Measurements from ENCODE around the gene CSNK1E. TPM values are rescaled to one million over a fixed set of nuclear protein-coding genes. Genes with fewer than 3 reads are reported as not detected.
A peak's percentile ranks its signal among the peaks of the same experiment; 100 is the strongest.

The CSNK1E gene
- total RNA-seq, 4 donors from 2014 or later: 112 to 246 (median 160) TPM

GRCh38 chr22:38305471-38306448 is 11.5 kb downstream of the CSNK1E start:
- Histone ChIP-seq H3K27ac (peak overlapping the region; percentile 75), H3K36me3 (peaks cover 43% of the 10 kb centered on the region), H3K9me3 (no peaks in the 10 kb centered on the region), H3K4me1 (peaks cover 78% of the 10 kb centered on the region), H3K4me3 (peak overlapping the region; percentile 15), H3K27me3 (no peaks in the 10 kb centered on the region)
- TF ChIP-seq POLR2A (IDR thresholded peaks at IDR 0.05) (no peak), POLR2AphosphoS5 (IDR thresholded peaks at IDR 0.05) (no peak), EP300 (IDR thresholded peaks at IDR 0.05) (no peak), CTCF (IDR thresholded peaks at IDR 0.05) (no peak)
- 22% methylated on average over 16 of the region's 16 CpGs for WGBS
- DNase-seq (ENCODE audit: low spot score in 2 of 2): no peak

GRCh38 chr22:38304526-38304925 is 12.7 kb downstream of the CSNK1E start:
- DNase-seq (ENCODE audit: low spot score in 2 of 2): no peak
- peaks cover 78% of the 10 kb centered on the region for H3K4me1 ChIP-seq
- WGBS: 75% methylated on average over 13 of the region's 13 CpGs
- no peak overlapping the region for H3K4me3 ChIP-seq
- TF ChIP-seq POLR2AphosphoS5 (IDR thresholded peaks at IDR 0.05) (peak in 1 of 3 donors; percentile 44), EP300 (IDR thresholded peaks at IDR 0.05) (no peak), POLR2A (IDR thresholded peaks at IDR 0.05) (no peak), CTCF (IDR thresholded peaks at IDR 0.05) (peak; percentile 2 to 37)
- no peaks in the 10 kb centered on the region for H3K9me3 ChIP-seq
- H3K27ac ChIP-seq: peak overlapping the region; percentile 6
- H3K27me3 ChIP-seq: no peaks in the 10 kb centered on the region
- H3K36me3 ChIP-seq: peaks cover 56% of the 10 kb centered on the region

- H3K4me1 ChIP-seq: peaks cover 76% of the 10 kb centered on the region
- no peak for TF ChIP-seq EP300 (IDR thresholded peaks at IDR 0.05)
- no peak for TF ChIP-seq POLR2A (IDR thresholded peaks at IDR 0.05)
- TF ChIP-seq POLR2AphosphoS5 (IDR thresholded peaks at IDR 0.05): no peak
- no peak for TF ChIP-seq CTCF (IDR thresholded peaks at IDR 0.05)
- peak overlapping the region; percentile 6 for H3K27ac ChIP-seq
- H3K4me3 ChIP-seq: no peak overlapping the region
- WGBS: 70% methylated on average over 5 of the region's 5 CpGs
- no peak for DNase-seq (ENCODE audit: low spot score in 2 of 2)
- no peaks in the 10 kb centered on the region for H3K9me3 ChIP-seq
- H3K36me3 ChIP-seq: peaks cover 59% of the 10 kb centered on the region
- H3K27me3 ChIP-seq: no peaks in the 10 kb centered on the region
Observed at GRCh38 chr22:38303974-38304373, 13.3 kb downstream of the CSNK1E start.

GRCh38 chr22:38302906-38303305 is 14.3 kb downstream of the CSNK1E start:
- TF ChIP-seq CTCF (IDR thresholded peaks at IDR 0.05): no peak
- no peak for TF ChIP-seq POLR2AphosphoS5 (IDR thresholded peaks at IDR 0.05)
- no peak for TF ChIP-seq POLR2A (IDR thresholded peaks at IDR 0.05)
- no peak for TF ChIP-seq EP300 (IDR thresholded peaks at IDR 0.05)
- Histone ChIP-seq H3K27me3 (no peaks in the 10 kb centered on the region), H3K9me3 (no peaks in the 10 kb centered on the region), H3K4me3 (no peak overlapping the region), H3K36me3 (peaks cover 63% of the 10 kb centered on the region), H3K27ac (no peak overlapping the region), H3K4me1 (peaks cover 78% of the 10 kb centered on the region)
- DNase-seq (ENCODE audit: low spot score in 2 of 2): no peak
- 93% methylated on average over 16 of the region's 19 CpGs for WGBS

- no peak for DNase-seq (ENCODE audit: low spot score in 2 of 2)
- WGBS: 90% methylated on average over 3 of the region's 3 CpGs
- Histone ChIP-seq H3K36me3 (peaks cover 78% of the 10 kb centered on the region), H3K27me3 (no peaks in the 10 kb centered on the region), H3K27ac (peak overlapping the region; percentile 73), H3K4me3 (no peak overlapping the region), H3K9me3 (no peaks in the 10 kb centered on the region), H3K4me1 (peaks cover 61% of the 10 kb centered on the region)
- TF ChIP-seq POLR2A (IDR thresholded peaks at IDR 0.05) (no peak), CTCF (IDR thresholded peaks at IDR 0.05) (no peak), POLR2AphosphoS5 (IDR thresholded peaks at IDR 0.05) (no peak), EP300 (IDR thresholded peaks at IDR 0.05) (no peak)
Observed at GRCh38 chr22:38300946-38301345, 16.3 kb downstream of the CSNK1E start.
